Measurements from ENCODE around the gene CACNA2D1. TPM values are rescaled to one million over a fixed set of nuclear protein-coding genes. Genes with fewer than 3 reads are reported as not detected.

Gene CACNA2D1
- total RNA-seq, 1 experiment from 2014 or later: 0.27 TPM

DNA sequence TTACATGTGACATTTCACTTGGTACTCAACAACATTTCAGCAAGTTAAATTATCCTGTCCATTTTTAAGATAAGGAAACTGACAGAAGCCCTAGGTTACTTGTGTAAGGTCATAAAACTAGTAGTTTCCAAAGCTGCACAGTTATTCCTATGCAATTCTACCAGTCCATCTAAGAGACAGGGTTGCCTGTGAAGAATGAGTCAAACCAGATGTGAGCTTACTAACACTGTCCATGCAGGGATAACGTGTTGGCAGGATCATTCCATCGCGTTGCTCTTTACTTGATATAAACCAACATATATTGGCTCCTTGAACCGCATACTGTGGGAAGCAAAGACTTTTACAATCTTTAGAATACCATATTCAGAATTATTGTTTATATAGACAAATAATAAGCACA is 392.8 kb downstream of the CACNA2D1 start:
- H3K9me2 ChIP-seq (ENCODE audit: insufficient read depth): no peaks in the 10 kb centered on the region
- H3K4me3 ChIP-seq (replicated peaks in 1 of 2; ENCODE audit: low read depth in 1 of 2, low read length in 2 of 2): no peak overlapping the region
- no TSS peak for BruUV-seq (replicated peaks)
- TF ChIP-seq TCF7L2 (IDR thresholded peaks at IDR 0.05; ENCODE audit: borderline replicate concordance, extremely low read depth, insufficient read depth, insufficient read length) (no peak), REST (IDR thresholded peaks at IDR 0.05; ENCODE audit: low read depth) (no peak), EZH2 (IDR thresholded peaks at IDR 0.05) (no peak), EGR1 (IDR thresholded peaks at IDR 0.05; ENCODE audit: low read depth) (no peak), EZH2phosphoT487 (IDR thresholded peaks at IDR 0.05; ENCODE audit: borderline replicate concordance) (no peak), ZBTB33 (IDR thresholded peaks at IDR 0.05; ENCODE audit: extremely low read depth, insufficient replicate concordance, low read length) (no peak), CBX3 (IDR thresholded peaks at IDR 0.05; ENCODE audit: low read depth) (no peak), ZNF274 (IDR thresholded peaks at IDR 0.05; ENCODE audit: low read depth, low read length) (no peak), ELF1 (IDR thresholded peaks at IDR 0.05; ENCODE audit: borderline replicate concordance, low read depth) (no peak)
- TF ChIP-seq, protein P1, sequence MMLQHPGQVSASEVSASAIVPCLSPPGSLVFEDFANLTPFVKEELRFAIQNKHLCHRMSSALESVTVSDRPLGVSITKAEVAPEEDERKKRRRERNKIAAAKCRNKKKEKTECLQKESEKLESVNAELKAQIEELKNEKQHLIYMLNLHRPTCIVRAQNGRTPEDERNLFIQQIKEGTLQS (IDR thresholded peaks at IDR 0.05): no peak
- ChIA-PET POLR2A (no interaction called here), RAD21 (ENCODE audit: low non-redundant PET in 1 of 2, low total read pairs in 2 of 2, uncharacterized antibody in 2 of 2, unreplicated experiment in 2 of 2) (no interaction called here), CTCF (no interaction called here)
- intact Hi-C loops (cut with micrococcal nuclease): no loop called here
- H3K9ac ChIP-seq (ENCODE audit: low read length): no peak overlapping the region
- H3K79me2 ChIP-seq (ENCODE audit: insufficient read depth, low read length): no peaks in the 10 kb centered on the region
- no peaks in the 10 kb centered on the region for H3K27me3 ChIP-seq (ENCODE audit: insufficient read depth, low read length)
- DNase-seq (ENCODE audit: low read depth, low spot score) (no peak), ATAC-seq (no peak)
- no peaks in the 10 kb centered on the region for H4K20me1 ChIP-seq (ENCODE audit: insufficient read depth)
- H3K9me3 ChIP-seq (ENCODE audit: control insufficient read depth in 1 of 2, insufficient read depth in 1 of 2, low read depth in 1 of 2, low read length in 2 of 2): no peaks in the 10 kb centered on the region
- H3K4me2 ChIP-seq (ENCODE audit: low read length): peak overlapping the region; percentile 60; the same call in 1 of the 2 replicates
- H3K36me3 ChIP-seq (ENCODE audit: control insufficient read depth in 1 of 2, insufficient read depth in 2 of 2, low read length in 2 of 2): no peaks in the 10 kb centered on the region
- peaks cover 9 to 19% of the 10 kb centered on the region in 2 experiments; a peak in 3 of 4 replicates for H3K4me1 ChIP-seq (ENCODE audit: control insufficient read depth in 1 of 2, insufficient read depth in 2 of 2, low read length in 2 of 2)
- no peak overlapping the region for H2AFZ ChIP-seq (ENCODE audit: low read depth, low read length, poor library complexity, severe bottlenecking)
- no peak overlapping the region for H3K27ac ChIP-seq (ENCODE audit: low read depth, low read length)

Data from HCT116 (cell line).